Mesothelial cell of epicardium (in vitro differentiated cells): Measurements from ENCODE around the gene ARPC1A. TPM values are rescaled to one million over a fixed set of nuclear protein-coding genes. Genes with fewer than 3 reads are reported as not detected.

Experiments
- DNase-seq, 2 experiments: peaks; one replicate each; pipeline ENCODE4 v3.0.0; 2021; ENCODE audit warnings: low spot score in 2 of 2; ENCODE audit not compliant: unreplicated experiment in 2 of 2
- H3K27ac Mint-ChIP-seq: 2 replicates; pipeline ENCODE4 v1.8.0; 2021; ENCODE audit warnings: mixed read lengths
- H3K27me3 Mint-ChIP-seq: 2 replicates; pipeline ENCODE4 v1.8.0; 2021; ENCODE audit warnings: low read depth, mixed read lengths
- H3K36me3 Mint-ChIP-seq: 2 replicates; pipeline ENCODE4 v1.8.0; 2021; ENCODE audit warnings: mixed read lengths
- H3K4me1 Mint-ChIP-seq: 2 replicates; pipeline ENCODE4 v1.8.0; 2021; ENCODE audit warnings: mixed read lengths
- H3K4me3 Mint-ChIP-seq: 2 replicates; pipeline ENCODE4 v1.8.0; 2021; ENCODE audit warnings: mild to moderate bottlenecking, moderate library complexity, mixed read lengths
- H3K9me3 Mint-ChIP-seq: 2 replicates; pipeline ENCODE4 v1.8.0; 2021; ENCODE audit warnings: mixed read lengths
- CTCF ChIP-seq: fragments of 200-600 bp; sonication (generic); IDR thresholded peaks from one replicate; pipeline ENCODE4 v1.5.0; 2021; ENCODE audit warnings: antibody characterized with exemption; ENCODE audit not compliant: unreplicated experiment
- total RNA-seq: library from RNA; stranded (reverse); gene quantifications from 3 replicates; pipeline ENCODE4 v1.2.1, GENCODE V29; 2021

The ARPC1A gene
- total RNA-seq, 1 donor from 2014 or later = 99.3 TPM

GRCh38 chr7:99305473-99306260 lies 20.0 kb upstream of the ARPC1A start:
- Mint-ChIP-seq H3K27ac (no peak overlapping the region), H3K4me3 (no peak overlapping the region), H3K36me3 (peaks cover 4% of the 10 kb centered on the region), H3K27me3 (no peaks in the 10 kb centered on the region), H3K4me1 (no peaks in the 10 kb centered on the region), H3K9me3 (peaks cover 17% of the 10 kb centered on the region)
- no peak for TF ChIP-seq CTCF
- DNase-seq = no peak

GRCh38 chr7:99308461-99309074 lies 17.1 kb upstream of the ARPC1A start:
- no peak overlapping the region for H3K27ac Mint-ChIP-seq
- H3K4me1 Mint-ChIP-seq = no peaks in the 10 kb centered on the region
- peaks cover 4% of the 10 kb centered on the region for H3K36me3 Mint-ChIP-seq
- H3K4me3 Mint-ChIP-seq = no peak overlapping the region
- no peaks in the 10 kb centered on the region for H3K27me3 Mint-ChIP-seq
- DNase-seq = no peak
- TF ChIP-seq CTCF = no peak
- H3K9me3 Mint-ChIP-seq = peaks cover 18% of the 10 kb centered on the region

GRCh38 chr7:99309111-99309510 lies 16.6 kb upstream of the ARPC1A start:
- H3K27ac Mint-ChIP-seq = no peak overlapping the region
- H3K4me1 Mint-ChIP-seq = no peaks in the 10 kb centered on the region
- H3K9me3 Mint-ChIP-seq = peaks cover 18% of the 10 kb centered on the region
- TF ChIP-seq CTCF = no peak
- no peak for DNase-seq
- no peaks in the 10 kb centered on the region for H3K27me3 Mint-ChIP-seq
- H3K4me3 Mint-ChIP-seq = no peak overlapping the region
- H3K36me3 Mint-ChIP-seq = peaks cover 4% of the 10 kb centered on the region

- Mint-ChIP-seq H3K4me3 (no peak overlapping the region), H3K36me3 (peaks cover 4% of the 10 kb centered on the region)
These were observed 15.7 kb upstream of the ARPC1A start for GRCh38 chr7:99310004-99310403.

GRCh38 chr7:99311702-99312101 lies 14.0 kb upstream of the ARPC1A start:
- H3K36me3 Mint-ChIP-seq = peaks cover 4% of the 10 kb centered on the region
- peaks cover 18% of the 10 kb centered on the region for H3K9me3 Mint-ChIP-seq
- TF ChIP-seq CTCF = no peak
- no peak overlapping the region for H3K4me3 Mint-ChIP-seq
- no peak for DNase-seq
- no peaks in the 10 kb centered on the region for H3K27me3 Mint-ChIP-seq
- no peak overlapping the region for H3K27ac Mint-ChIP-seq
- no peaks in the 10 kb centered on the region for H3K4me1 Mint-ChIP-seq

More at GRCh38 chr7:99310004-99310403, 15.7 kb upstream of the ARPC1A start:
- DNase-seq = no peak
- H3K9me3 Mint-ChIP-seq = peaks cover 18% of the 10 kb centered on the region
- H3K27me3 Mint-ChIP-seq = no peaks in the 10 kb centered on the region
- H3K4me1 Mint-ChIP-seq = no peaks in the 10 kb centered on the region
- no peak overlapping the region for H3K27ac Mint-ChIP-seq
- no peak for TF ChIP-seq CTCF
